Psoas muscle (tissue), 8 donors: ENCODE data around the gene DPCD. TPM values are rescaled to one million over a fixed set of nuclear protein-coding genes. Genes with fewer than 3 reads are reported as not detected.
A peak's percentile ranks its signal among the peaks of the same experiment; 100 is the strongest.

Source experiments
- ATAC-seq, 4 donors: fragments of 200-7000 bp; cut with Tn5 transposase; one replicate each; pipeline ENCODE4 v1.9.1; 2020; ENCODE audit warnings: moderate library complexity in 3 of 4, mild to moderate bottlenecking in 2 of 4
- DNase-seq, 2 donors: peaks; one replicate each; pipeline ENCODE4 v3.0.0-alpha.2; 2020
- H3K27ac ChIP-seq: fragments of 200-600 bp; one replicate; pipeline ENCODE4 v1.8.0; 2022
- H3K27me3 ChIP-seq, 3 donors: fragments of 200-600 bp in 1 of 3; one replicate each; pipeline versions ENCODE4 v1.6.1 to v1.8.0; 2013 to 2022; ENCODE audit warnings: low read length in 2 of 3, mild to moderate bottlenecking in 2 of 3, moderate library complexity in 1 of 3; ENCODE audit not compliant: insufficient read depth in 3 of 3
- H3K36me3 ChIP-seq, 2 donors: fragments of 200-600 bp in 1 of 2; one replicate each; pipeline versions ENCODE4 v1.6.1 to v1.8.0; 2013 to 2022; ENCODE audit warnings: low read depth in 1 of 2, mild to moderate bottlenecking in 1 of 2, moderate library complexity in 1 of 2; ENCODE audit not compliant: insufficient read depth in 1 of 2
- H3K4me1 ChIP-seq: fragments of 200-600 bp; one replicate; pipeline ENCODE4 v1.8.0; 2022
- H3K4me3 ChIP-seq: fragments of 200-600 bp; one replicate; pipeline ENCODE4 v1.8.0; 2022; ENCODE audit warnings: mild to moderate bottlenecking
- H3K9me3 ChIP-seq: fragments of 200-600 bp; one replicate; pipeline ENCODE4 v1.8.0; 2022
- CTCF ChIP-seq: fragments of 200-600 bp; IDR thresholded peaks from one replicate; pipeline ENCODE4 v1.8.0; 2022; ENCODE audit warnings: antibody characterized with exemption
- WGBS, 3 donors: extraction: QIAGEN DNeasy Blood & Tissue Kit; methylation state at CpG; one replicate each; pipeline versions ENCODE4 v1.1.6 to v1.1.7; 2013; 5-methylcytosine and 5-hydroxymethylcytosine counted together
- intact Hi-C, 2 donors: fragments of 100-400 bp; cut with DNase I; formaldehyde crosslinking; loops; one replicate each; pipeline versions ENCODE4 v1.11.0 to v1.14.2; 2022
- long read RNA-seq, 2 donors: library from polyadenylated mRNA; unstranded; transcript quantifications; one replicate each; pipeline ENCODE4 v2.0.0, GENCODE V29; 2021
- polyA plus RNA-seq, 3 donors: library from polyadenylated mRNA; stranded (reverse); fragments of 200-250 nt; gene quantifications; one replicate each; pipeline ENCODE4 v1.2.3, GENCODE V29; 2013
- total RNA-seq, 4 donors: library from RNA; stranded (reverse); fragmentation: NEBNext Ultra II Directional in 2 of 4; extraction: Animal tissue kit (Norgen Biotek cat#: 25700) in 2 of 4; gene quantifications; one replicate each; pipeline versions ENCODE4 v1.2.1 to v1.2.4, GENCODE V29; 2021 to 2023
- donor health status: healthy with polysubstance abuse.
- donor health status: DM: no; HTN: no; CAD: no; lungs with moderate emphysema.
- donor health status: Bipolar disorder and iron deficiency.
- donor health status: healthy.
- donor health status: DM: yes; HTN: yes; CAD: no.
- donor health status: DM: no; HTN: no; CAD: no.
- donor health status: DM: no; HTN: no; CAD: no.
- donor health status: DM: yes; HTN: yes; CAD: no.

Gene DPCD
- total RNA-seq (10 to 100 TPM in 2 of 4 donors, 1 to 10 TPM in 2; 6.6 to 12.2 (median 9.9) TPM), polyA plus RNA-seq (10 to 100 TPM; 13.1 to 27.4 (median 15.1) TPM)
- long read RNA-seq, donor 1, partial matches to known transcripts, result 0 of 2 reads
- long read RNA-seq, donor 1, other reads (novel, unspliced or antisense), result 0 of 2 reads
- long read RNA-seq, donor 2, partial matches to known transcripts, result 0 of 8 reads
- long read RNA-seq, donor 2, other reads (novel, unspliced or antisense), result 2 of 8 reads

- ATAC-seq, result peak; percentile 97 to 99 (median 98)
- 0 to 1% (median 0%) methylated on average over 42 to 50 of the region's 50 CpGs for WGBS, 3 donors
- Histone ChIP-seq H3K27ac (peak within 1 kb of the TSS; percentile 89), H3K4me1 (peaks cover 11% of the 10 kb centered on the region), H3K36me3 (peaks cover 2 to 34% of the 10 kb centered on the region in 2 donors), H3K27me3 (no peaks in the 10 kb centered on the region), H3K4me3 (peak within 1 kb of the TSS; percentile 91), H3K9me3 (no peaks in the 10 kb centered on the region)
- intact Hi-C loops, result no loop called here
- no peak for TF ChIP-seq CTCF
- peak; percentile 98 to 99 for DNase-seq
Observed at GRCh38 chr10:101587725-101588653, at the start of gene DPCD, which contains the start of gene POLL. DPCD (plus strand) TSS chr10:101588321; CDS start chr10:101588337, 16 bp downstream. POLL (minus strand) TSS chr10:101588257; CDS start chr10:101587360, 897 bp downstream.

GRCh38 chr10:101538446-101538845 lies 49.7 kb upstream of the DPCD start:
- Histone ChIP-seq H3K9me3 (no peaks in the 10 kb centered on the region), H3K27ac (no peak overlapping the region), H3K27me3 (no peaks in the 10 kb centered on the region), H3K4me1 (no peaks in the 10 kb centered on the region), H3K4me3 (no peak overlapping the region), H3K36me3 (peaks cover 3 to 60% of the 10 kb centered on the region in 2 donors)
- WGBS, 3 donors, result 83 to 90% (median 86%) methylated on average over 2 of the region's 2 CpGs
- DNase-seq, result no peak
- ATAC-seq, result no peak
- TF ChIP-seq CTCF, result no peak
- intact Hi-C loops, result no loop called here

DNA sequence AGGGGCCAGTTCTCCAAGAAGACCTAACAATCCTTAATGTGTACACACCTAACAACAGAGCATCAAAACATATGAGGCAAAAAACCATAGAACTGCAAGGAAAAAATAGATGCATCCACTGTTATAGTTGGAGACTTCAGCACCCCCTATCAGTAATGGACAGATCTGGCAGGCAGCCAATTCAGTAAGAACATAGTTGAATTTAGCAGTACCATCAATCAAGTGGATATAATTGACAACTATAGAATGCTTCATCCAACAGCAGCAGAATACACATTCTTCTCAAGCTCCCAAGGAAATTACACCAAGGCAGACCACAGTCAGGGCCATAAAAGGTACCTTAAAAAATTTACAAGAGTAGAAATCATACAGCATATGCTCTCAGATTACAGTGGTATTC lies 42.2 kb upstream of the DPCD start:
- Histone ChIP-seq H3K9me3 (no peaks in the 10 kb centered on the region), H3K27me3 (no peaks in the 10 kb centered on the region), H3K27ac (no peak overlapping the region), H3K4me1 (peaks cover 12% of the 10 kb centered on the region), H3K36me3 (peaks cover 0 to 3% of the 10 kb centered on the region in 2 donors), H3K4me3 (no peak overlapping the region)
- intact Hi-C loops, result no loop called here
- ATAC-seq (no peak), DNase-seq (no peak)
- TF ChIP-seq CTCF, result no peak

- peaks cover 12% of the 10 kb centered on the region for H3K4me1 ChIP-seq
- H3K36me3 ChIP-seq, result peaks cover 3 to 40% of the 10 kb centered on the region in 2 donors
- intact Hi-C loops, result no loop called here
- H3K9me3 ChIP-seq, result no peaks in the 10 kb centered on the region
- DNase-seq, result no peak
- no peak for TF ChIP-seq CTCF
- no peak overlapping the region for H3K27ac ChIP-seq
- ATAC-seq, result no peak
- H3K4me3 ChIP-seq, result no peak overlapping the region
- H3K27me3 ChIP-seq, result no peaks in the 10 kb centered on the region
- WGBS, 3 donors, result 87 to 93% (median 90%) methylated on average over 2 of the region's 2 CpGs
Observed at GRCh38 chr10:101550965-101551364, 37.2 kb upstream of the DPCD start.
